ENCODE results near the gene GNL1. TPM values are rescaled to one million over a fixed set of nuclear protein-coding genes. Genes with fewer than 3 reads are reported as not detected.
A peak's percentile ranks its signal among the peaks of the same experiment; 100 is the strongest.

GNL1 gene
- total and polyA plus RNA-seq, 9 of the 15 experiments (the other 6 are each of a cell fraction or from before 2014, with no cell fraction given), result 0.73 to 112 (median 58.0) TPM

GRCh38 chr6:30556066-30556905, at the start of gene GNL1 (continued):
- no peak for TF ChIP-seq ARID2 (IDR thresholded peaks at IDR 0.05)
- TF ChIP-seq ATF2 (CRISPR knock-in tag; IDR thresholded peaks at IDR 0.05), result peak; percentile 92
- TF ChIP-seq ZKSCAN1 (IDR thresholded peaks at IDR 0.05; ENCODE audit: low read depth, low read length), result no peak
- TF ChIP-seq FOS (IDR thresholded peaks at IDR 0.05; ENCODE audit: extremely low read depth, insufficient read length), result no peak
- TF ChIP-seq ZNF586 (CRISPR knock-in tag; conservative IDR thresholded peaks at IDR 0.05), result no peak
- no peak for TF ChIP-seq ZNF766 (CRISPR knock-in tag; conservative IDR thresholded peaks at IDR 0.05)
- no peak for TF ChIP-seq ZNF609 (CRISPR knock-in tag; IDR thresholded peaks at IDR 0.05; ENCODE audit: borderline replicate concordance)
- peak; percentile 80 for TF ChIP-seq TFAP4 (CRISPR knock-in tag; IDR thresholded peaks at IDR 0.05; ENCODE audit: borderline replicate concordance)

All from K562 (cell line).